DOHH2 (cell line): ENCODE data around the gene DISC1.

Experiments
- H3F3A ChIP-seq: fragments of 200-600 bp; sonication (generic), shearing (Covaris generic); 2 replicates; pipeline ENCODE4 v1.6.0; 2016; ENCODE audit warnings: antibody characterized with exemption, mild to moderate bottlenecking; ENCODE audit not compliant: control insufficient read depth, insufficient read depth
- H3K27ac ChIP-seq: fragments of 200-600 bp; sonication (generic); 2 replicates; pipeline ENCODE4 v1.5.1; 2014; ENCODE audit warnings: low read depth, mild to moderate bottlenecking, low read length, moderate library complexity
- H3K27me3 ChIP-seq: fragments of 200-600 bp; sonication (generic); 2 replicates; pipeline ENCODE4 v1.6.1; 2014; ENCODE audit warnings: mild to moderate bottlenecking, low read length, mixed read lengths; ENCODE audit not compliant: control insufficient read depth
- H3K36me3 ChIP-seq: fragments of 200-600 bp; sonication (generic); 2 replicates; pipeline ENCODE4 v1.6.1; 2014; ENCODE audit warnings: mild to moderate bottlenecking, low read length, moderate library complexity, mixed read lengths; ENCODE audit not compliant: control insufficient read depth
- H3K4me1 ChIP-seq: fragments of 200-600 bp; sonication (generic); 2 replicates; pipeline ENCODE4 v1.6.1; 2014; ENCODE audit warnings: mild to moderate bottlenecking, low read length, mixed read lengths; ENCODE audit not compliant: control insufficient read depth
- H3K4me2 ChIP-seq: fragments of 200-600 bp; sonication (generic); 2 replicates; pipeline ENCODE4 v1.6.0; 2014; ENCODE audit warnings: mild to moderate bottlenecking, low read length, moderate library complexity
- H3K4me3 ChIP-seq: fragments of 200-600 bp; sonication (generic); 2 replicates; pipeline ENCODE4 v1.5.1; 2014; ENCODE audit warnings: mild to moderate bottlenecking, low read length, mixed read lengths
- H3K79me2 ChIP-seq: fragments of 200-600 bp; sonication (generic); 2 replicates; pipeline ENCODE4 v1.6.1; 2014; ENCODE audit warnings: mild to moderate bottlenecking, low read length, mixed read lengths; ENCODE audit not compliant: control insufficient read depth
- H3K9me2 ChIP-seq: fragments of 200-600 bp; sonication (generic); replicated peaks from 2 replicates; pipeline ENCODE4 v1.6.1; 2014; ENCODE audit warnings: mild to moderate bottlenecking, low read length, mixed read lengths; ENCODE audit not compliant: control insufficient read depth
- H3K9me3 ChIP-seq: fragments of 200-600 bp; sonication (generic); 2 replicates; pipeline ENCODE4 v1.6.1; 2014; ENCODE audit warnings: antibody characterized with exemption, low read length, mixed read lengths; ENCODE audit not compliant: control insufficient read depth, insufficient read depth
- H4K20me1 ChIP-seq: fragments of 200-600 bp; sonication (generic); 2 replicates; pipeline ENCODE4 v1.6.0; 2014; ENCODE audit warnings: low read depth, mild to moderate bottlenecking, antibody characterized with exemption, low read length, moderate library complexity; ENCODE audit not compliant: control insufficient read depth, insufficient read depth
- CTCF ChIP-seq: fragments of 200-600 bp; sonication (generic); IDR thresholded peaks from one replicate; pipeline ENCODE4 v1.5.1; 2014; ENCODE audit warnings: antibody characterized with exemption, mild to moderate bottlenecking, low read depth, low read length; ENCODE audit not compliant: poor library complexity, severe bottlenecking
- EZH2phosphoT487 ChIP-seq: fragments of 200-600 bp; sonication (generic); IDR thresholded peaks from 2 replicates; pipeline ENCODE4 v1.6.1; 2017; ENCODE audit warnings: borderline replicate concordance, mild to moderate bottlenecking, antibody characterized with exemption, low read length, moderate library complexity, mixed read lengths

The DISC1 gene

DNA sequence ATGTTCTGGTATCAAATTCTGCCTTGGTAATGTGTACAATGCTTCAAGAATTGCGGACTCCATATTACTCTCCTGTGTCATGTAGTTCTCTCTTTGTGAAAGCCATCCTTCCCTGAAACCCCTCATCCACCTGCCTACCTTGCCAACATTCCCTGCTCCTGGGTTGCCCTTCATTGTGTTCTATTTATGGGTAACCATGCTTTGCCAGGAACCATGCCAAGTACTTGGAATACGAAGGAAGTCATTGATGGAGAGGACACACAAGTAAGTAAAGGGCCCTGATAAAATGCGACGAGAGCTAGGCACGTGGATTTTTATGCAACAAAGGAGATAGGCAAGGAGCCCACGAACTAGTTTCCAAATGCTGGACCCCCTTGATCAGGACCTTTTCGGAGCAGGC lies 300.8 kb downstream of the DISC1 start:
- Histone ChIP-seq H3K79me2 (no peaks in the 10 kb centered on the region), H3F3A (no peaks in the 10 kb centered on the region), H3K9me3 (peaks cover 4% of the 10 kb centered on the region; the same call in 1 of the 2 replicates), H4K20me1 (no peaks in the 10 kb centered on the region), H3K9me2 (no peaks in the 10 kb centered on the region), H3K36me3 (no peaks in the 10 kb centered on the region), H3K4me3 (no peak overlapping the region), H3K27ac (no peak overlapping the region), H3K4me2 (no peak overlapping the region), H3K27me3 (peaks cover 4% of the 10 kb centered on the region; the same call in 1 of the 2 replicates), H3K4me1 (no peaks in the 10 kb centered on the region)
- TF ChIP-seq EZH2phosphoT487 (no peak), CTCF (no peak)

DNA sequence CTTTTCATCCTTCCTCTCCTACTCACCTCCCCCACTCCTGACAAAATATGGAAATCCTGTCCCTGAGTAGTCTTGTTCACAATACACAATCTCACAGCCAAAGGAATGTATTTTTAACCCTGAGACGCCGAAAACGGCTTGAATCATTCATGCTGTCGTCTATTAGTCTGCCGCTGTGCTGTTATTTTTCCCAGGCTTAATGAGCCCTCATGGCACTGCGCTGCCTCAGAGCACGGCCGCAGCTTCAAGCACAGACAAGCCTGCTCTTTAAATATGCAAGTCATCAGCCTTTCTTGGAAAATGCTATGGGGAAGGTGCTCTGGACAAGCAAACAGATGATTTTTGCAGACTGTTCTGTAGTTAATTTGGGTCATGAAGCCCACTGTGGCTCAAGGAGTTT lies 302.7 kb downstream of the DISC1 start:
- no peaks in the 10 kb centered on the region for H3K36me3 ChIP-seq
- H3K9me2 ChIP-seq = no peaks in the 10 kb centered on the region
- no peak overlapping the region for H3K4me2 ChIP-seq
- H3K9me3 ChIP-seq = peaks cover 4% of the 10 kb centered on the region; the same call in 1 of the 2 replicates
- peaks cover 3% of the 10 kb centered on the region; the same call in 1 of the 2 replicates for H3K27me3 ChIP-seq
- H3F3A ChIP-seq = no peaks in the 10 kb centered on the region
- H3K27ac ChIP-seq = no peak overlapping the region
- H3K79me2 ChIP-seq = no peaks in the 10 kb centered on the region
- TF ChIP-seq CTCF (no peak), EZH2phosphoT487 (no peak)
- no peak overlapping the region for H3K4me3 ChIP-seq
- no peaks in the 10 kb centered on the region for H3K4me1 ChIP-seq
- H4K20me1 ChIP-seq = no peaks in the 10 kb centered on the region

DNA sequence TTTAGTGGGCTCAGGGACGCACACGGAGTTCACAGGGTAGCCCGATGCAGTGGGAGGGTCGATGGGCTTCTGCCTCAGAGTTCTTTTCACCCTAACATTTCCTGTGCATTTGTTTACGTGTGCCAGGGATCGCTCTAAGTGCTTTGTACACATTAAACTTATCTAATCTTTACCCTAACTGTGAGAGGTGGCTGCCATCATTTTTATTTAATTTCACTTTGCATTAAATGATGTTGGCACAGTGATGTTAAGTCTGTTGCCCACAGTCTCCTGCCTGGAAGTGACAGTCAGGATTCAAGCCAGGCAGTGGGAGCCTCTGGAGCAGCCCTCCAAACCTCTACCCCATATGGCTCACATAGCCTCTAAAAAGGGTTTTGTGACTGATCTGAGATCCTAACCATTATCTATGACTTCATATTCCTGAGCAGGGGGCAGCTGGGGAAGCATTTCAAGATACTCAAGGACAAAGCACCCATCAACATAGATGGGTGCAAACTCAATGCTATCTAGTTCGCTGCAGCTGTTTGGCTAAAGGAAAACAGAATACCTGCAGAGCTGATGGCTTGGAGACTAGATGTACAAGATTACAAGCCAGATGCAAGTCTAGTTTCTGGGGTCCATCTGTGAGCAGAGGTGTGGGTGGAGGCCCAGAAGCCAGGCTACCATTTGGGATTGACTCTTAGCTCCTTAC lies 303.8 kb downstream of the DISC1 start:
- Histone ChIP-seq H3K4me1 (no peaks in the 10 kb centered on the region), H3K4me3 (no peak overlapping the region), H3K27me3 (peaks cover 3% of the 10 kb centered on the region; the same call in 1 of the 2 replicates), H4K20me1 (no peaks in the 10 kb centered on the region), H3F3A (no peaks in the 10 kb centered on the region), H3K36me3 (no peaks in the 10 kb centered on the region), H3K4me2 (no peak overlapping the region), H3K27ac (no peak overlapping the region), H3K9me3 (peaks cover 4% of the 10 kb centered on the region; the same call in 1 of the 2 replicates), H3K79me2 (no peaks in the 10 kb centered on the region), H3K9me2 (no peaks in the 10 kb centered on the region)
- TF ChIP-seq CTCF (no peak), EZH2phosphoT487 (no peak)
